Panc1 (cell line): Measurements from ENCODE around the gene CSMD2. TPM values are rescaled to one million over a fixed set of nuclear protein-coding genes. Genes with fewer than 3 reads are reported as not detected.

Experiments used
- ATAC-seq: fragments of 200-7000 bp; cut with Tn5 transposase; 2 replicates; pipeline ENCODE4 v1.9.1; 2020; ENCODE audit warnings: mild to moderate bottlenecking, moderate library complexity
- BruUV-seq: library from RNA; stranded (reverse); fragments of 400-500 nt; replicated peaks from 2 replicates; lab custom pipeline; 2021; lab: Mats Ljungman, UMichigan
- CTCF ChIA-PET: fragments of 300-600 bp; sonication (Branson Sonifier 250); formaldehyde crosslinking; loops from one replicate; lab custom pipeline; 2022; ENCODE audit warnings: antibody characterized with exemption; lab: Charles Lee
- POLR2A ChIA-PET: fragments of 300-600 bp; sonication (Branson Sonifier 250); formaldehyde crosslinking; loops from one replicate; lab custom pipeline; 2022; ENCODE audit warnings: antibody characterized with exemption; lab: Charles Lee
- DNase-seq: peaks from one replicate; pipeline ENCODE4 v3.0.0-alpha.2; 2010; ENCODE audit warnings: low read depth, low spot score
- H3K27ac ChIP-seq: 2 replicates; pipeline ENCODE4 v1.5.1; 2011; ENCODE audit warnings: mild to moderate bottlenecking, low read length, inconsistent platforms
- H3K27me3 ChIP-seq: fragments of 200-500 bp; sonication (Bioruptor generic); 2 replicates; pipeline ENCODE4 v1.6.0; 2014; ENCODE audit warnings: low read length, inconsistent platforms; ENCODE audit not compliant: control insufficient read depth, insufficient read depth
- H3K36me3 ChIP-seq: fragments of 200-500 bp; sonication (Bioruptor generic); 2 replicates; pipeline ENCODE4 v1.5.1; 2014; ENCODE audit warnings: inconsistent platforms, mild to moderate bottlenecking, low read length, moderate library complexity; ENCODE audit not compliant: control insufficient read depth, insufficient read depth
- H3K4me1 ChIP-seq: 2 replicates; pipeline ENCODE4 v1.5.1; 2011; ENCODE audit warnings: inconsistent platforms, mild to moderate bottlenecking, low read length, moderate library complexity; ENCODE audit not compliant: control insufficient read depth, insufficient read depth
- H3K4me3 ChIP-seq, 2 experiments: 2 replicates each; pipeline ENCODE4 v1.5.1; 2011 to 2012; ENCODE audit warnings: low read depth in 2 of 2, low read length in 2 of 2, mild to moderate bottlenecking in 2 of 2, inconsistent platforms in 1 of 2, moderate library complexity in 1 of 2
- H3K9me3 ChIP-seq: fragments of 200-500 bp; sonication (Bioruptor generic); 2 replicates; pipeline ENCODE4 v1.5.1; 2014; ENCODE audit warnings: low read depth, mild to moderate bottlenecking, inconsistent platforms, low read length, moderate library complexity; ENCODE audit not compliant: control insufficient read depth, insufficient read depth
- CTCF ChIP-seq: fragments of 450-650 bp; IDR thresholded peaks from 2 replicates; pipeline ENCODE4 v1.5.1; 2017; ENCODE audit warnings: mild to moderate bottlenecking
- POLR2AphosphoS5 ChIP-seq: IDR thresholded peaks from 2 replicates; pipeline ENCODE4 v1.6.1; 2012; ENCODE audit warnings: mild to moderate bottlenecking, low read depth, low read length, moderate library complexity
- REST ChIP-seq, 2 experiments: IDR thresholded peaks; 2 replicates each; pipeline ENCODE4 v1.6.1; 2011 to 2012; ENCODE audit warnings: low read depth in 2 of 2, control low read depth in 1 of 2, low read length in 1 of 2, mild to moderate bottlenecking in 1 of 2, moderate library complexity in 1 of 2; ENCODE audit not compliant: insufficient read depth in 1 of 2
- SIN3A ChIP-seq: IDR thresholded peaks from 2 replicates; pipeline ENCODE4 v1.6.1; 2012; ENCODE audit warnings: low read depth, mild to moderate bottlenecking, low read length, moderate library complexity, borderline replicate concordance; ENCODE audit not compliant: insufficient read depth
- TCF7L2 ChIP-seq: IDR thresholded peaks from 2 replicates; pipeline ENCODE4 v1.6.1; 2011; ENCODE audit warnings: mild to moderate bottlenecking, low read depth, low read length, inconsistent platforms
- in situ Hi-C: cut with HindIII; loops from 2 replicates; pipeline ENCODE4 v1.10.0; 2016; ENCODE audit warnings: low sequenced_read_pairs, low pct_unique_long_range_greater_than_20kb
- intact Hi-C: fragments of 100-400 bp; cut with micrococcal nuclease; formaldehyde crosslinking; loops from one replicate; pipeline ENCODE4 v1.10.0; 2022; ENCODE audit not compliant: unreplicated experiment
- total RNA-seq: library from RNA; stranded (reverse); gene quantifications from one replicate; pipeline ENCODE4 v1.2.1, GENCODE V29; 2021; ENCODE audit not compliant: unreplicated experiment

The CSMD2 gene
- total RNA-seq, 1 experiment from 2014 or later: not detected

GRCh38 chr1:33753087-33753856, 411.8 kb downstream of the CSMD2 start:
- DNase-seq: no peak
- no peaks in the 10 kb centered on the region for H3K27me3 ChIP-seq
- H3K36me3 ChIP-seq: no peaks in the 10 kb centered on the region
- ATAC-seq: no peak
- ChIA-PET POLR2A (no interaction called here), CTCF (no interaction called here)
- in situ Hi-C loops (no loop called here), intact Hi-C loops (no loop called here)
- TF ChIP-seq REST (IDR thresholded peaks at IDR 0.05; ENCODE audit: insufficient read depth in 1 of 2, low read depth in 2 of 2, low read length in 1 of 2) (no peak), POLR2AphosphoS5 (no peak), CTCF (no peak), SIN3A (no peak), TCF7L2 (no peak)
- no peaks in the 10 kb centered on the region for H3K4me1 ChIP-seq
- no peak overlapping the region for H3K4me3 ChIP-seq
- H3K27ac ChIP-seq: no peak overlapping the region
- no TSS peak for BruUV-seq
- no peaks in the 10 kb centered on the region for H3K9me3 ChIP-seq

GRCh38 chr1:33745942-33746341, 419.1 kb downstream of the CSMD2 start:
- ATAC-seq: no peak
- no TSS peak for BruUV-seq
- in situ Hi-C loops: no loop called here
- Histone ChIP-seq H3K27me3 (no peaks in the 10 kb centered on the region; the same call in 1 of the 2 replicates), H3K36me3 (no peaks in the 10 kb centered on the region; the same call in 1 of the 2 replicates), H3K27ac (no peak overlapping the region), H3K4me1 (no peaks in the 10 kb centered on the region), H3K4me3 (no peak overlapping the region), H3K9me3 (no peaks in the 10 kb centered on the region)
- CTCF ChIA-PET: no interaction called here
- TF ChIP-seq POLR2AphosphoS5: no peak
- no peak for TF ChIP-seq TCF7L2
- TF ChIP-seq REST (IDR thresholded peaks at IDR 0.05; ENCODE audit: insufficient read depth in 1 of 2, low read depth in 2 of 2, low read length in 1 of 2): no peak
- TF ChIP-seq SIN3A: no peak
- TF ChIP-seq CTCF: no peak
- POLR2A ChIA-PET: no interaction called here
- intact Hi-C loops: no loop called here
- no peak for DNase-seq
